NT2/D1 (cell line): ENCODE data around the gene WWTR1.

Experiments used
- SUZ12 ChIP-seq: IDR thresholded peaks from 2 replicates; pipeline ENCODE4 v1.6.1; 2011; ENCODE audit not compliant: insufficient read length, insufficient read depth; ENCODE audit errors: extremely low read depth
- YY1 ChIP-seq: IDR thresholded peaks from 2 replicates; pipeline ENCODE4 v1.6.1; 2011; ENCODE audit not compliant: insufficient read length, insufficient read depth
- ZNF274 ChIP-seq: IDR thresholded peaks from 2 replicates; pipeline ENCODE4 v1.6.1; 2011; ENCODE audit warnings: mild to moderate bottlenecking, low read depth, low read length

- TF ChIP-seq YY1: no peak
- TF ChIP-seq ZNF274: no peak
- no peak for TF ChIP-seq SUZ12
These were observed 167.4 kb downstream of the WWTR1 start for GRCh38 chr3:149490260-149490971.
